HT-29 (cell line): Measurements from ENCODE around the gene NEUROG1. TPM values are rescaled to one million over a fixed set of nuclear protein-coding genes. Genes with fewer than 3 reads are reported as not detected.
"Not testable (repeated sequence)": the region's sequence is repeated elsewhere in the genome, so short reads cannot be mapped to it uniquely, and the experiment has no call there.

Source experiments
- DNase-seq: peaks from one replicate; pipeline ENCODE4 v3.0.0-alpha.2; 2015; ENCODE audit warnings: low spot score
- total RNA-seq: library from RNA; depleted of rRNA; stranded (reverse); fragments of >200 nt; shearing (Covaris generic); gene quantifications from 2 replicates; pipeline ENCODE4 v1.2.3, GENCODE V29; 2014

NEUROG1 gene
- total RNA-seq, 1 experiment from 2014 or later = not detected

DNA sequence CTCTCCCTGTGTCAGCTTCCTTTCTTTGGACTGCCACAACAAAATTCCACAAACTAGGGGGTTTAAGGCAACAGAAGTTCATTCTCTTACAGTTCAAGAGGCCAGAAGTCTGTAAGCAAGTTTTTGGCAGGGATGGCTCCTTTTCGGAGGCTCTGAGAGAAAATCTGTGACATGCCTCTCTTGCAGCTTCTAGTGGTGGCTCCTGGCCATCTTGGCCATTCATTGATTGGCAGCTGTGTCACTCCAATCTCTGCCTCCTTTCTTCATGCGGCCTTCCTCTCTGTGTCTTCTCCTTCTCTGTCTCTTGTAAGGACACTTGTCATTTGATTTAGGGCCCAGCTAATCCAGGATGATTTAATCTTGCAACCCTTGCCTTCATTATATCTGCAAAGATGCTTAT lies 2.0 kb upstream of the NEUROG1 start:
- no peak for DNase-seq

DNA sequence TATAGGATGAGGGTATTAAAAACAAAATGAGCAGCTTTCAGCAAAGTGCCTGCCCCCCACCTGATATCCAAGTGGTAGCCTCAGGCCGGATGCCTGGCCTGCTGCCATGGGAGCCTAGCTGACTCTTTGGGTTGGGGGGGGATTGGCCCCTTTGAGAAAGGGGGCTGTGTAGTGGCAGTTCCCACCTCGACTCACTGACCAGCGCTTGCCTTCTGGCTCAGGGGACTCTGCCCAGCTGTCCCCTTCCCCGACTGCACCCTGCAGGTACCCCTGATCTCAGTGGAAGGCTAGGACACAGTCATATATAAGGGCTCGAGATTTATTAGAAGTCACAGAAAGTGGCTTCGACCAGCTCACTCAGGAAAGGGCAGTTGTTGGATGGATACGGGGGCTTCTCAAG lies 1.5 kb upstream of the NEUROG1 start:
- DNase-seq = no peak

DNA sequence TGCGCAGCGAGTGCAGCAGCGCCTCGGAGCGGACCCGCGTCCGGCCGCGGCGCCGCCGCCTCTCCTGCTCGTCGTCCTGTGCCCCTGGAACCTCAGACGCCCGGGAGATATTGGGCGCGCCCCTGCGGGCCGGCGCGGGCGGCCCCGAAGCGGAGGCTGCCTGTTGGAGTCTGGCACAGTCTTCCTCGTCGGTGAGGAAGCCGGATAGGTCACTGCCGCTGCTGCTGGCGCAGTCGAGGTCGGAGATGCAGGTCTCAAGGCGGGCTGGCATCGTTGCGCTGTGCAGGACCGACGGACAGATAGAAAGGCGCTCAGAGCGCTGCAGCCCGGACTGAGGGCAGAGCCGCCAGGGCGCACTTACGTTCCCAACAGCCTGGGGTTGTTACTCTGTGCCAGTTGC lies 344 bp downstream of the NEUROG1 start:
- no peak for DNase-seq

DNA sequence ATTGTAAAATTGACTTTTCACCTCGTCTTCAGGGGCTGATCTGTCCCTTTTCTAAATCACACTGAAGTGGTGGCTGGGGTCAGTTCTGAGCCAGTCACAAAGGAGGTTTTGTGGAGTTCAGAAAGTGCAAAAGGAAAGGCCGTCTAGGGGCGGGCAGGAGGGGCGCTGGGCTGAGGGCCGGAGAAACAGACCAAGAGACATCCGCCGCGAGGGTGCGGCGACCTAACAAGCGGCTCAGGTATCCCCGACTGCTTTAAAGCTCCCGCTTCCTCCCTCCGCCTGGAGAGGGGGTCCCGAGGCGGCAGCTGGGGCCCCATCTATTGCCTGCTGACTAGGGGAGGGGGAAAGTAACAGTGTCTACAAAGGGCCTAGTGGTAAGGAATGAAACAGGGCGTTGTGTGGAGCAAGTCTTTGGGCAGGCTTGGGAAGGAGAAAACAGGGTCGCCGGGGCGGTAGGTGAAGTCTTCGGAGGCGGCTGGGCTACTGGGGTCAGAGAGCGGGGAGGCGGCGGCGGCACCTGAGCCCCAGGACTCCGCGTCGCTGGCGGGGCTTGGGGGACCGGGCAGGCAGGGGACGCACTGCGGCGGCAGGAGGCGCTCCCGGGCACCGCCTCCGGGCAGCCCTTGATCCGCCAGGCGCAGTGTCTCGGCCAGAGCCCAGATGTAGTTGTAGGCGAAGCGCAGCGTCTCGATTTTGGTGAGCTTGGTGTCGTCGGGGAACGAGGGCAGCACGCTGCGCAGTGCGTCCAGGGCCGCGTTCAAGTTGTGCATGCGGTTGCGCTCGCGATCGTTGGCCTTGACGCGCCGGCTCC lies 950 bp downstream of the NEUROG1 start:
- no peak for DNase-seq

DNA sequence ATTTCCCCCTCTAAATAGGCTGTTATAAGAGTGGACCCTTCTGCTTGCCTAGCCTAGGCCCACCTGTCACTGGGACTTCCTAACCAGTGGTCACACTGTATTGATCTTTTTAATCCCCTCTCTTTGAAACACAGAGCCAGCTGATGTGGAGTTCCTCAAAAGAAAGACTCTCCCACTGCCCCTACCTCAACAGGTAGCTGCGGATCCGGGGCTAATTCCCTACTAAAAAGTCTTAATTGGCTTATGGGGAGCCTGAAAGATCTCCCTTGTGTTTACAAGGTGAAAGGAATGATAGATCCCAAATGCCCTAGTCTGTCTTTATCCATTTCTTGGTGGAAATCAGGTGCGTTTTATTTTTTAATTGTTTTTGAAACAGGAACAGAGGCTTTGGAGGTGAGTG lies 2.0 kb downstream of the NEUROG1 start:
- no peak for DNase-seq

DNA sequence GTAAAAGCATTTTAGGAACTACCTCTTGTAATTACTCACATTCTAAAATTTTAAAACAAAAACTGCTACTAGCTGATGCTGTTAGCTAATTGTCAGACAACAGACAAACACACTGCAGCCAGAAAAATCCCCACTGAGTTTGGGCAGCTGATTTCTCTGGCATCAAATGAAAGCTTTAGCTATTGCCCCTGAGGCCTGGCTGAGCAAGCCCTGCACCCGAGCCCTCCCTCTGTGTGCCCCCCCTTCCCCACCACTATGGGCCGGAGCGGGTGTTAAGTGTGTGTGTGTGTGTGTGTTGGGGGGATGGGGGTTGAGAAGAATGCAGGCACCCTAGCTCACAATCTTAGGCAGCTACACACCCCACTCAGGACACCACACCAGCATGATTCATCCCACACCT lies 2.4 kb downstream of the NEUROG1 start:
- no peak for DNase-seq

DNA sequence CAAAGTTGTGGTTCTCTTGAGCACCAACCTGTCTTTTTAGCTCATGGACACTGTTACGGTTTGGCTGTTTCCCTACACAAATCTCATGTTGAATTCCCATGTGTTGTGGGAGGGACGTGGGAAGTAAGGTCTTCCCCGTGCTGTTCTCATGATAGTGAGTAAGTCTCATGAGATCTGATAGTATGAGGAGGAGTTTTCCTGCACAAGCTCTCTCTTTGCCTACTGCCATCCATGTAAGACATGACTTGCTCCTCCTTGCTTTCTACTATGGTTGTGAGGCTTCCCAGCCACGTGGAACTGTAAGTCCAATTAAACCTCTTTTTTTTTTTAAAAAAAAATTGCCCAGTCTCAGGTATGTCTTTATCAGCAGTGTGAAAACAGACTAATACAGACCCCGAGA lies 6.2 kb downstream of the NEUROG1 start:
- not testable (repeated sequence) for DNase-seq

DNA sequence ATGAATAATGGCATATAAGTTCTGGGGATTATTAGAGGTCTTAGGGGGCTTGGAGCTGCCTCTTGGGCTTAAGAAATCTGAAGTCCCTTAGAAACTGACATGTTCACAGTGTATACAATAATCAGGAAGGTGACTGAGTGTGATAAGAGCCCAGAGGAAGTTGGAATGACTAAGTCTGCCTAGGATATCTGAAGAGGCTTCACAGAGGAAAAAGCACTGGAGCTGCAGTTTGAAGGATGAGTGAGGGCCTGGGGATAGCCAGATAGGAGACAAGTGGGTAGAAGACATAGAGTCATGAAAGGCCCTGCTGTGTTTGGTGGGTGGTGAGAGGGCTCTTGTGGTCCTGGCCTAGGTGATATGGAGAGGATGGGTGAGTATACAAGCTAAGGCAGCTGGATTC lies 8.8 kb downstream of the NEUROG1 start:
- no peak for DNase-seq

DNA sequence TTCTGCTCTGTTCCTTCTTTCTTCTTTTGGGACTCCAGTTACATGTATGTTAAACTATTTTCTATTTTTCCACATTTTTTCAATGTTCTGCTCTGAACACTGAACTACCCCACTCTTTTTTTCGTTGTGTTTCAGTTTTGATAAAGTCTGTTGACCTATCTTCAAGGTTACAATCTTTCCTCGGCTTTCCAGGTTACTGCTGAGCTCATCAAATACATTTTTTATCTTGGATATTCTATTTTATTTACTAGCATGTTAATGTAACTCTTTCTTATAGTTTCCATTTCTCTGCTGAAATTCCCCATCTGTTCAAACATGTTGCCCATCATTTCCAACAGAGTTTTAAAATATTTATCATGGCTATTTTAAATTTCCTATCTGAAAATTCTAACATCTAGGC lies 13.8 kb downstream of the NEUROG1 start:
- DNase-seq = no peak

DNA sequence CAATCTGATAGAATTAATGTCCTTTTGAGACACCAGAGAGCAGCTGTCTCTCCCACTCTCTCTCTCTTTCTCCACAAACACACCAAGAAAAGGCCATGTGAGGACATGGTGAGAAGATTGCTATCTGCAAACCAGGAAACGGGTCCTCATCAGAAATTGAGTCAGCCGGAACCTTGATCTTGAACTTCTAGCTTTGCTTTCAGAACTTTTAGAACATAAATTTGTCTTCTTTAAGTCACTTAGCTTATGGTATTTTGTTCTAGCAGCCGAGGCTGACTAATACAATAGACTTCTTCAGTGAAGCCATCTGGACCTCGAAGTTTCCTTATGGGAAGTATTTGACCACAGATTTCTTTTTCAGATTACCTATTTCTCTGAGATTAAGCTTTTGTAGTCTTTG lies 18.1 kb downstream of the NEUROG1 start:
- no peak for DNase-seq

DNA sequence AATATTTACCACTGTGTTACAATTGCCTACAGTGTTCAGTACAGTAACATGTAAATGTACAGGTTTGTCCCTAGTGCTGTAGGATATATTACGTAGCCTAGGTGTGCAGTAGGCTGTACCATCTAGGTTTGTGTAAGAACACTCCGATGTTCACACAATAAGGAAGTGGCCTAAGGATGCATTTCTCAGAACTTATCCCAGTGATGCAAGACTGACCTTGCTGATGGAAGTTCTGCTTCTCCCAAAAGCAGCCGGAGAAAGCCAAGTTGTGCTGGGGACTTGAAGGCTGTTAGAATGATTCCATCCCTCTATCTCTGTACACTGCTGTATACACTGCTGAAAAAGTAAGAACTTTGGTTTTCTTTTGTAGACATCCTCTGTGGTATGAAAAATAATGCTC lies 21.6 kb downstream of the NEUROG1 start:
- DNase-seq = no peak

DNA sequence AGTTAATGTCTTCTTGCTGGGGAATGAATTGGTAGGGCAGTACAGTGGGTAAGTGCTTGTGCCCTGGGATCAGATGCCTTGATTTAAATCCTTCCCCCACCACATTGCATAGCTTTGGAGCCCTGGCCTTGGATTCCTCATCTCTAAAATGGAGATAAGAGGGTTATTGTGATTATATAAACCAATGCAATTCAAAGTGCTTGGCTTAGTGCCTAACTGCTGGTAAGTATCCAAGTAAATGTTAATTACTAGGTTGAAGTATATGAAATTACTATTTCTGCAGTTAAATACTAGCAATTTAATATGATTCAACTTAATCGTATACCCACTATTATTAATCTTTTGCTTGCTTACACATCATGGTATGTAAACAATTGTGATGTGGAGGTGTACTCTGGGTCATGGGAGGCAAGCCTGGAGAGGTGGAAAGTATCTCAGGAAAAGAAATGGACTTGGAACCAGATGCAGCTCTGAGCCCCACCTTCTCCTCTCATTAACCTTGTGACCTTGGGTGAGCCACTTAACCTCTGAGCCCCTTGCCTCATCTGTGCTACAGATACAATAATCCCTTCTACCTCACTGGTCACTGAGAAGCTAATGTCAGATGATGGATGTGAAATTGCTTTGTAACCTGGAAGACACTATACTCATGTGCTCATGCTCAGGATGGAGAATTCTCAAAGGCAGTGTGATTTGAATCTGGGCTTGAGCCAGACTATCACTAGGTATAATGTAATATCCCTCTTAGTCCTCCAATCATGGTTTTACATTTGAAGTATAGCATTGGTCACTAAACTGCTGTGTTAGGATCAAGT lies 23.8 kb downstream of the NEUROG1 start:
- DNase-seq = no peak

DNA sequence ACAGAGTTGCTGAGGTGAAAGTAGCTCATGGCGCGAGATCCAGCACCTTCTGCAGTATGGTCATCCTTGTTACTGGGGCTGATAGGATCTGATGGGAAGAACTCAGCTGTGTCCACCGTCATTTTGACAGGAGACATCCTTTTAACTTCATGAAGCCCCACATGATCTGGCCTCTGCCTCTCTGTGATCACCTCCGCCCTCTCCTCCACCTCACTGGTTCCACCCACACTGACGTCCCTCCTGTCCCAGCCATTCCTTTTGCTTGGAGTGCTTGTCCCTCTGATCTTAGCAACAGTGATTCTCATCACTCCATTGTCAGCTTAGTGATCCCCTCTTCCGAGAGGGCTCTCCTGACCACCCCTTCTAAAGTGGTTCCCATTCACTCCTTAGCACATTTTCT lies 25.8 kb downstream of the NEUROG1 start:
- DNase-seq = no peak

DNA sequence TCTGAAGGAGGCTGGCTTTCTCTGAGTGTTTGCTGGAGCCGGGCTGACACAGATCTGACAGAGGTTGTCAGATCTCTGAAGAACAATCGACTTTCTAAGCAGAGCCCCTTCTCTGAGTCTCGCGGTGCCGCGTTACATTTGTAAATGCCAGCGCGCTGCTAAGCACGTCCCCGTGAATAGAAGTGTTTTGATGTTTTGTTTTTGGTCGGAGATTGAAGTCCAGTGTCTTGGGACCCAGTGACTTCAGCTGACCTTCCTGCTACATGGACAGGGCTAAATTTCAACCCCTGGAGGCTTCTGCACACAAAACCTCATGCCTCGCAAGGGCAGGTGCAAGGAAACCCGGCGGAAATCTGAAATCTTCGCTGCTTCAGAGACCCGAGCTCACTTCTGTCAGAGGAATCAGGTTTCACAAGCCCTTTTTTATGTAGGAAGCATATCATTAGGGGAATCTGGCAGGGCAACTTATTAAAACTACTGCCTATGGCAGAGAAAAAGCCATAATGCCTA lies 27.2 kb downstream of the NEUROG1 start:
- no peak for DNase-seq

DNA sequence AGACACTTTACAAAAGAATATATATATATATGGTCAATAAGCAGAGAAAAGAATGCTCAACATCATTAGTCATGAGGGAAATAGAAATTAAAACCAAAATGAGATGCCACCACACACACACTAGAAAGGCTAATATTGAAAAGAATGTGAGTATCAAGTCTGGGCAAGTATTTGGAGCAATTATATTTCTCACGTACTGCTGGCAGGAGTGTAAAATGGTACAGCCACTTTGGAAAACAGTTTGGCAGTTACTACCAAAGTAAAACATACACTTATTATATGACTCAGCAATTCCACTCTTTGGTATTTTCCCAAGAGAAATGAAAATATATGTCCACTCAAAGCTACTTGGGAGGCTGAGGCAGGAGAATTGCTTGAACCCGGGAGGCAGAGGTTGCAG lies 29.8 kb downstream of the NEUROG1 start:
- DNase-seq = no peak

DNA sequence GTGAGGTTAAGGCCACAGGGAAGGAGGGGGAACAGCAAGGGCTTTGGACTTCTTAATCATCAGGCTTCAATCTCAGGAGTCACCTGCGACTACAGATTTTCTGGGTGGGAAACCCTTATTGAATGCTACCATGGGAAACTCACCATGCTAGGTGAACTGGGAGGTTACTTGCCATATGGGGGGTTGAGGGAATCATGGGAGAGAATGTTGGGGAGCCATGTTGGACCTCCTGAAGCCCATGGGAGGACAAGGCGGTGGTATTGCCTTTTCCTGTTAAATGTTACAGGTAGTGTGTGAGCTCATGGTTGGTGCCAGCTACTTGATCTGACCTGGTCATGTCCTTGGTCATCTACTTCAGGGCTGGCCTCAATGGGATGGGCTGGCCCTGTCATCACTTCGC lies 31.4 kb downstream of the NEUROG1 start:
- no peak for DNase-seq

DNA sequence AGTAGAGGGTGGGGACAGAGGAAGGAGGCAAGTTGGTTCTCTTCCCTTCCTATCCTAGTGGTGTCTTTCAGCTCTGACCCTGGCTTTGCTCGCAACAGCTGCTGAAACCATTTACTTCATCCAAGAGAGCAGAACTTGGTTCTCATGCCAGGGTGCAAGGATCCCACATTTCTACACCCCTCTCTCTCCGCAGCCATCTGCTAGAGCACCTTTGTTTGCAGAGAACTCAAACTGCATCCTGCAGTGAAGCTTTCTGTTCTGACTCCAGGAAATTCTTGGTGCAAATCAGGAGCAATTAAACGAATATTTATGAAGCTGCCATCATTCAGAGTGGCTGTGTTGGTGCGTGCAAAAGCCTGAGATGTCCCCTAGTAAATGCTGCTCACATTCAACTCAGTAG lies 31.9 kb downstream of the NEUROG1 start:
- no peak for DNase-seq

DNA sequence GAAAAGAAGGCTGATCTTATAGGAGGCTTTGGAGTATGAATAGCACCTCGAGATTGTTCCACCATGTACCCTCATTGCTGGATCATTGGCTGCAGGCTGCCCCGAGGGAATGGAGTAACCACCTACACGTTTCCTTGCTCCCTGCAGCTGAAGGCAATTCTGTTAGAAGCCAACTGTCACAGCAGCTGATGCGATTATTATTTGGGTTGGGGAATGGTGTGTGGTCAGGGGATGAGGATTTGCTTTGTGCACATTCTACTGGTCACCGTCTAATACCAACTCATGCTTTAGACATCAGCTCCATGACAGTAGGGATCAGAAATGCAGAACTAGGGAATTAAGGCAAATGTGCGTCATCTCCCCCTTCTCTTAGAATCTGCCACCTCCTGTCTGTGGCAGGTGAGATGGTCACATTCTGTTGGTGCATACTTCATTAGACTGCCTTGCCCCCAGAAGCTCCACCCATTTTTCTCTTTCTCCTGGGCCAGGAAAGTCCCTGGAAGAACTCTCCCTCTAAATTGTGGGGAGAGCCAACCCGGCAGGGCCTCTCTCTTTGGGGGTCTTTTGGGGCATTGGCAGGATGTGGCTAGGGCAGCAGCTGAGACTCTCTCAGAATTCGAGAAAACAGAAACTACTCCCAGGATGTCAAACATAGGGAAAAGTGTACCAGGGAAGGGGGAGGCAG lies 32.8 kb downstream of the NEUROG1 start:
- DNase-seq = no peak

DNA sequence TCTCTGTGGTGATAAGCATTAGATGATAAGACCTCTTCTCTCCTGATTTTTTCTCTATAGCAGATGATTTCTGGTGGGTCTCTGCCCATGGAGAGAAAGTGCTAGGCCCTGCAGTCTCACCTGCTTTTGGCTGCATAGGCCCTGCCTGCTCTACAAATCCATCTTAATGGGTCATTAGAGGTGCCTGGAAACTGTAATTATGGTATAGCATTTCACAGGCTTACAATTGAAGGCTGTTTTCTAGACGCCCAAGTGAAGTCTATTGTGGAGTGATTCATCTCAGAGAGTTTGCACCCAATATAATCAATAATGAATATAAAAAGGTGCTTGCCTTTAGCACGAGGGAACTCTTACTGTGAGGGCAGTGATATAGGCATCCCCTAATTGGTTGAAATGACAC lies 33.8 kb downstream of the NEUROG1 start:
- no peak for DNase-seq

DNA sequence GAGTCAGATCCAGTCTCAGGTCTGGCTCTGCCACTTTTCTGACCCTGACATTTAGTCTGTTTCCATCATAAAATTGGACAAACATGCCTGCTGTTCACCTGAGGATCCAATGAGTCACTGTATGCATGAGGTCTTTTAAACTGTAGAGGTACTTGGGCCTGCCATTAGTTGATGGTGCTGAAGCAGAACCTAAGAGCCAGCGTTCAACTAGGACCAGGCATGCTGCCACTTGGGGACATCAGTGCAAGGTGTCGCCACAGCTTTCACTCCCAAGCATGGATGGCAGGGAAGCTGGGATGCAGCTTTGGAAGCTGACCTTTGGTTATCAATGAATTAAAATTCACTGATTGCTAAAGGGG lies 37.1 kb downstream of the NEUROG1 start:
- no peak for DNase-seq

DNA sequence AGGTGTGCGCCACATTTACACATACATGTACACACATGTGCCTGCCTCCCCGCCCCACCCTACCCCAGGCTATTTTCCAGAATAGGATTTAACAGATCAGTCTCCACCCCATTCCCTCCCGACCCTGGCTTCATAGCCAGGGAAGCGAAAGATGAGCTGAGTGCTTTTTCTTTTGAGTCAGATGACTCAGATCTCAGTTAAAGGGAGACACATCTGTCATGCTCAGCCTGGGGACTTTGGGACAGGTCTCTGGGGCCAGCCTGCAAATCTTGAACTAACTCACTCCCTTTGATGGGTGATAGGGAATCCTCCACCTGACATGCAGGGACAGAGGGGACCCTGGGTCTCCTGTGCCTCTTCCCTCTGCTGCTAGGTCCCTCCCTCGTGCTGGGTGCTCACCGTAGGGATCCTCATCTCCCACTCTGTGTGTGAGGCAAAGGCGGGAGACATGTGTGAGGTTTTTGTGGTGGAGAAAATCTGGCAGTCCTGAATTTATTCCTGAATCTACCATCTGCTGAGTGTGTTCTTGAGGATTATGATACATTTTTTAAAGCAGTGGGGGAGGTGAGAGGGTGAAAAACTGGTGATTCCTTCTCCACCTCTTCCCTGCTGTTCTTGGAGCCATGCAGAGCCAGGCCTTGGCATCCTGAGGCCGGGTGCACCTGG lies 37.7 kb downstream of the NEUROG1 start:
- DNase-seq = no peak

DNA sequence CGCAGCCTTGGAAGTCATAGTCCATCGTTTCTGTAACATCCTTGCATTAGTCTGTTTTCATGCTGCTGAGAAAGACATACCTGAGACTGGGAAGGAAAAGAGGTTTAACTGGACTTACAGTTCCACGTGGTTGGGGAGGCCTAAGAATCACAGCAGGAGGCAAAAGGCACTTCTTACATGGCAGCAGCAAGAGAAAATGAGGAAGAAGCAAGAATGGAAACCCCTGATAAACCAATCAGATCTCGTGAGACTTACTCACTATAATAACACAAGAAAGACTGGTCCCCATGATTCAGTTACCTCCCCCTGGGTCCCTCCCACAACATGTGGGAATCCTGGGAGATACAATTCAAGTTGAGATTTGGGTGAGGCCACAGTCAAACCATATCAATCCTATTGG lies 40.2 kb downstream of the NEUROG1 start:
- DNase-seq = not testable (repeated sequence)
